ENCODE data around the gene RBP5.

GRCh38 chr12:7134396-7135166, 5.9 kb upstream of the RBP5 start:
- TF ChIP-seq POLR2AphosphoS5 (IDR thresholded peaks at IDR 0.05) = no peak
- no peak for TF ChIP-seq CTCF (IDR thresholded peaks at IDR 0.05)
- TF ChIP-seq POLR2A (IDR thresholded peaks at IDR 0.05) = no peak

Data from stomach (tissue), 4 donors.